NCI-H82 (cell line): ENCODE data around the gene ASB5.
"Not testable (repeated sequence)": the region's sequence is repeated elsewhere in the genome, so short reads cannot be mapped to it uniquely, and the experiment has no call there.

Experiments used
- DNase-seq: peaks from one replicate; lab custom pipeline; 2025; lab: John Stamatoyannopoulos, UW

The ASB5 gene

GRCh38 chr4:176268963-176269362 lies at the start of gene ASB5:
Gene ASB5 (minus strand): TSS chr4:176269222. CDS start chr4:176269108, 114 bp downstream.
- DNase-seq, result no peak

GRCh38 chr4:176313596-176314336 lies 44.7 kb upstream of the ASB5 start:
- DNase-seq, result no peak

GRCh38 chr4:176309772-176310171 lies 40.8 kb upstream of the ASB5 start:
- DNase-seq, result no peak

GRCh38 chr4:176309046-176309445 lies 40.0 kb upstream of the ASB5 start:
- no peak for DNase-seq

GRCh38 chr4:176308441-176308840 lies 39.4 kb upstream of the ASB5 start:
- no peak for DNase-seq

GRCh38 chr4:176307666-176307930 lies 38.6 kb upstream of the ASB5 start:
- DNase-seq, result no peak

GRCh38 chr4:176306837-176307665 lies 38.0 kb upstream of the ASB5 start:
- no peak for DNase-seq

- DNase-seq, result no peak
Measured at GRCh38 chr4:176303938-176304337, 34.9 kb upstream of the ASB5 start.

GRCh38 chr4:176302283-176303275 lies 33.6 kb upstream of the ASB5 start:
- DNase-seq, result peak; percentile 40

GRCh38 chr4:176300565-176300964 lies 31.5 kb upstream of the ASB5 start:
- DNase-seq, result peak; percentile 16

- no peak for DNase-seq
Measured at GRCh38 chr4:176300036-176300435, 31.0 kb upstream of the ASB5 start.

GRCh38 chr4:176298664-176299063 lies 29.6 kb upstream of the ASB5 start:
- peak; percentile 79 for DNase-seq

- DNase-seq, result peak; percentile 57
Measured at GRCh38 chr4:176295907-176296306, 26.9 kb upstream of the ASB5 start.

GRCh38 chr4:176293660-176294059 lies 24.6 kb upstream of the ASB5 start:
- no peak for DNase-seq

GRCh38 chr4:176292920-176293319 lies 23.9 kb upstream of the ASB5 start:
- DNase-seq, result no peak

GRCh38 chr4:176291748-176292147 lies 22.7 kb upstream of the ASB5 start:
- DNase-seq, result no peak

GRCh38 chr4:176290520-176290919 lies 21.5 kb upstream of the ASB5 start:
- peak; percentile 14 for DNase-seq

GRCh38 chr4:176289561-176289960 lies 20.5 kb upstream of the ASB5 start:
- DNase-seq, result no peak

- no peak for DNase-seq
Measured at GRCh38 chr4:176288020-176288419, 19.0 kb upstream of the ASB5 start.

- DNase-seq, result no peak
Measured at GRCh38 chr4:176287546-176287945, 18.5 kb upstream of the ASB5 start.

GRCh38 chr4:176286728-176287127 lies 17.7 kb upstream of the ASB5 start:
- DNase-seq, result no peak

GRCh38 chr4:176279560-176279959 lies 10.5 kb upstream of the ASB5 start:
- not testable (repeated sequence) for DNase-seq
